GM21786 (cell line): ENCODE results near the gene IFIH1.

Experiments
- ATAC-seq: cut with Tn5 transposase; IDR thresholded peaks from one replicate; pipeline ENCODE4 v1.9.1; 2021; ENCODE audit not compliant: unreplicated experiment

Gene IFIH1

DNA sequence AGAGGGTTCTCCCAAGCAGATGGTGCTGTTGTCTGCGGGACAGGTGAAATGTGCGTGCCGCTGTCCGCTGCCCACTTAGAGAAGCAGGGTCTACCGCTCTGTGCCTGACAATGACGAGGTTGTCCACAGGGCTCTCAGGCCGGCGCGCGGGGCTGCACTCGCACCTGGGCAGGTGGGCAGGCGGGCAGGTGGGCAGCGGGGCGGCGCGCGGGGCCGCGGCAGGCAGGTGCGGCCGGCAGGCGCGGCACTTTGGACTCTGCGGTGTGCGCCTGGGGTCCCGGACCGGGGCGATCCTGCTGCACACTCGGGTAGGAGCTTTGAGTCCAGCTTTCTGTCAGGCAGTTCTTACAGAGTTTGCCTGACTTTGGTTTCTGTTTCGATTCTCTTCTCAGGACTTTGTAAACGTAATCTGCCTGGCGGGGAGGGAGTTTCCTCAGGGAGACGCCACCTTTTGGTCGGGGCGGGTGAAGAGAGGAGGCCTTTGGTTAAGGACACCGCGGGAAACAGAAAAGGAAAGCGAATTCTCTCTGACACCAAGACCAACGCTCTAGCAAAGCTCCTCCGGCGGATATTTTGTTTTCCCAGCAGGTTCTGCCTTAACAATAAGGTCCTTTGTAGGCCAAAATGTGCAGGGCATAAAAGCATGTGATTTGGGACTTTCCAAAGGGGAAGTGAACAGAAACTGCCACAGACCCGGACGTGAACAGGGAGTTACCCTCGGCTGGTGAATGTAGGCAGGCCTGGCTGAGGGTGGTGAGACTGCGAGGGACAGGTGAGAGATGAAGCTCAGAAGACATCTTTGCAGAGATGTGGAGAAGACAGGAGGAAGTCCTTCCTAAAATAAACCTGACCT, at the start of gene IFIH1:
IFIH1 (minus strand) TSS at position 357 of the 853 bp plus-strand sequence. CDS start 377 bp downstream, outside the sequence.
- ATAC-seq = peak; percentile 78

DNA sequence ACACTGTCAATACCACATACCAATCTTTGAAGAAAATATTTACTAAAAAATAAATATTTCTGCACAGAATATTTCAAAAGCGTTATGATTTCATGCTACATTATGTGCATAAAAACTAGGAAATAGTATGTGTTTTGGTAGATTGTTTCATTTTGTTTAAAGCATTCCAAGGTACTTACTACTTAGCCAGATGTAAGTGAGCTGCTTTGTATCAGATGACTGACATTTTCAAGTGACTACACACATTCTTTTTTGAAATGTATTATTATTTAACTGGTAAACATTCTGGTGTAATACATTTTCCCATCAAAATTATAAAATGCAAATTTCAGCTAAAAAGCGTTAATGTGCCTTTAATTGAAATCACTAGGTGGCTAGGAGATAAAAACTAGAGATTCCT, 46.9 kb upstream of the IFIH1 start:
- ATAC-seq = no peak

DNA sequence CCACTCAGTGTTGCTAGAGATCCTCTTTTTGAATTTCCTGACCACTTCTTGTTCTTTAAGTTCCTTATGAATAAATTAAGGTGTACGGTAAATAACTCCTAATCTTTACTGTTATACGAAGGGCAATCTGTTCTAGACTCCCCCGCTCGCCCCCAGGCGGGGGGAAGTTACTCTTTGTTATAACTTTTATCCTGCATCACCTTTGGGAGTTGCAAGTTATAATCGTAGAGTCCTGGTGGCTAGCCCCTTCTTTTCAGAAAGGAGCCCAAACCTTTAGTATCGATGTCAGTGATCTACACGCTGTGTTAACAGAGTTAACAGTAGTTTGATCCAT, 26.1 kb upstream of the IFIH1 start:
- no peak for ATAC-seq

DNA sequence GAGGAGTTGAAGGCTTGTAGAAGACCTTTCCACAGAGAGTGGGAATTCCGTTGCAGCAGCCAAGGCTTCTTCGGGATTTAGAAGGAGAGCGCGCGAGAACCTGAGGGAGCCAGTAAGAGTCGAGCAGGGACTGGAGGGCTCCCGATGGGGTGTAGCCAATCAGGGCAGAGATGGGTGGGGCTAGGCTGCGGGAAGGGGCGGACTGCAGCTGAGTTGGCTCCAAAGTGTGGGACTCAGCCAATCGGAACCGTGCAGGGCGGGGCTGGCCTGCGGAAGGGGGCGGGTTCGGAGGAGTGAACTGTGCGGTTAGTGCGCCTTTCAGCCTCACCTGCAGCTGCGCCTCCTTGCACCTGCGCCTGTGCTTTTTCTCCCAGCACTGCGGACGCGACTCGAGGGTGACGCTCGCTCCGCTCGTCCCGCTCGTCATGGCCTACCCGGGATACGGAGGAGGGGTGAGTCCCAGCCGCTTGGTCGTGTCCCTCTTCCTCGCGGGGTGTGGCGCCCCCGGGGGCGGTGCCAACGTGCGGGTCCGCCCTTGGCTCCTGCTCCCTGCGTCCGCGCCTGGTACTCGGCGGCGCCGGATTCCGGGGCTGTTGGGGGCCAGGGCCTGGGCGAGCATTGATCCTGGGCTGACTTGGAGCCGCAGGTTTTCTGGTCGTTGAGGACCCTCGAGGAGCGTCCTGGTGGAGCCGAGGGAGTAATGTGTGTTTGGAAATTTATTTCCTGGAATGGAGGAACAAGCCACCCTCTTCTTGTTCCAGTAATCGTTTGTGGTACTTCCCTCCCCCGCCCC, 25.5 kb upstream of the IFIH1 start, which contains the start of gene GCA:
GCA (plus strand) TSS at position 309 of the 793 bp plus-strand sequence; CDS start at position 426, 117 bp downstream.
- peak; percentile 98 for ATAC-seq

DNA sequence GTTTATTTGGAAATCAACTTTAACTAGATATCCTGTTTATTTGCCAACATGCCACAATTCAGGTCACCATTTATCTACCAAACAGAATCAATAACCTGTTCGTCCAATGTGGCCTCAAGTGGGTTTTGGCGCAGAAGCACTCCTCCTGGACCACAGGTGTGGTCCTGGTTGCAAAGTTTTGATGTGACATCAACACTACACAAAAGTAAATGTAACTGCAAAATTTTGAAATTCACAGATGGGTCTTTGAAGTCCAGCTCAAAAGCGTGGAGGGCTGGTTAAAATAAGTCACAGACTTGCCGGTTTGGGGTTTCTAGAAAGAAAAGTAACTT, 25.0 kb upstream of the IFIH1 start:
- ATAC-seq = no peak

DNA sequence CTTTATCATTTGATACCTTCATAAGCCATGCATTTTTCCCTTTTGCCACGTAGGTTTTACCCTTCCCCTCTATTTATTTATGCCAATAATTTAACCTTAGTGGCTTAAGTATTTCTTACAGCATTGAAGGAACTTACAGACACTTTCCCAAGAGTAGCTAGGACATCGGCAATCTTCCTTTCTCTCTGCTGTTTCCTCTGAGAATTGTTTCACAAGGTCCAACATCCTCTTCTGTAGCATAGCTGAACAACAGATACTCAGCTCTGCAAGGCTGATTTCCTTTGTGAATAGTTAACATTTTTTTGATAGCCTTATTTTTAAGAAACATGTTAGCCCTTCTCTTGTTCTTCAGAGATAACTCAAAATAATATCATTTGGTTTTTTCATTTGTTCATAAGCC, 24.4 kb upstream of the IFIH1 start:
- ATAC-seq = no peak

DNA sequence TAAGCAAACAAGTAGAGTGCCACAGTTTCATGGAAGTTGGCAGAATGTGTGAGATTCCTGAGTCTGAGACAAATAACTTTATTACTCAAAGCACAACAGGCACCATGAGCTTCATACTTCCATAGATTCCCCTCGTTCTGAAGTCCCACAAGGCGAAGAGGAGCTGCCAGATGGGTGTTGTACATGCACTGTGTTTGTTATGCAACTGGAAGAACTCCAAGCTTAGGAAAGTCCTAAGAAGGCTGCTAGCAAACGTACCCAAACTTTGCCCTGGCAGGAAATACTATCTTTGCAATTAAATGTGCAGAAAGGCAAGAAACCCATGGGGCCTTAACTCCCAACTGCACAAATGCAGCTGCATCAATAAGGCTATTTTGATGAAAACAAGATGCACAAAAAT, 23.8 kb upstream of the IFIH1 start:
- ATAC-seq = no peak

DNA sequence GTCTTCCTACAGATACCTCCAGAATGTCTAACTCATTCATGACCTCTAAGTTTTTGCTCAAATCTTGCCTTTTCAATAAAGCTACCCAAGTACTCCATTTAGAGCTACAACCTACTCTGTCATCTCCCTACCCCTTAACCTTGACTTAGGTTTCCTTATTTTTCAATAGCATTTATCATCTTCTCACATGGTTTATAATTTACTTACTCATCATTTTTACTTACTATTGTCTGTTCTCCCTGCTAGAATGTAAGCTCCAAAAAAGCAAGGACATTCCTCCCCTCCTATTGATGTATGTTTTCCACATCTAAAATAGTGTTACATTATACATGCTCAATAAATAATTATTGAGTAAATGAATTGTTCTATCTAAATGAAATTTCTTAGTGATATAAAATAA, 22.3 kb upstream of the IFIH1 start:
- no peak for ATAC-seq

DNA sequence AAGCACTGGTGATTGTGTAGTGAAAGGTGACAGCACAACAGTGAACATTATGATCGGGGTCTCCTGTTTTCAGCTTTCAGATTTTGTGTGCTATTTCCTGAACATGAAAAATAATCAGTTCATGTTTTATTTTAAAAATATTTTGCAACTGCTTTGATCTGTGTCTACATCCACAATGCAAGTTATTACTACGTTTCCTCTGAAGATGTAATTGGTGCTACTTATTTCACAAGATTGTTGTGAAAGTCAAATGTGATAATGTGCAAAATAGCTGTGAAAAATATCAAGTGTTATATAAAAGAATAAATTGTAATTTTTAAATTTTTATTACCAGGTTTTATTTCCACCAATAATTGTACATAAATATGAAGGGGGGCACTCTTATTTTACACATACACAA, 19.4 kb upstream of the IFIH1 start:
- no peak for ATAC-seq

DNA sequence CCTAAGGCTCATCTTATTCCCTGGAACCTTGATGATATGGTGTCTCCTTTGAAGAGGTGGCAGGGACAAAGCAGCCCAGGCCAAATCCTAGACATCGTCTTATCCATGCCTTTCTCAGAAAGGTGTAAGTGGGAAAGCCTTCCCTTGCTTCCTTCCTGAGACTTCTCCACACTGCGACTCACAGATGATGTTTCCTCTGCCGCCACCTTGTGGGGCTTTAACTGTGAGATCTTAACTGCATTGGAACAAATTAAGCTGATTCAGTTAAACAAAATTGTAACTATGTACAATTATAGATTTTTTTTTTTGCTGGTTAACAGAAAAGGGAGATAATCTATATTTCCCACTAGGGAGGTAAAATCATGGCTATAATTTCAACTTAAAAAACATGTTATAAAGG, 15.5 kb upstream of the IFIH1 start:
- ATAC-seq = peak; percentile 69

DNA sequence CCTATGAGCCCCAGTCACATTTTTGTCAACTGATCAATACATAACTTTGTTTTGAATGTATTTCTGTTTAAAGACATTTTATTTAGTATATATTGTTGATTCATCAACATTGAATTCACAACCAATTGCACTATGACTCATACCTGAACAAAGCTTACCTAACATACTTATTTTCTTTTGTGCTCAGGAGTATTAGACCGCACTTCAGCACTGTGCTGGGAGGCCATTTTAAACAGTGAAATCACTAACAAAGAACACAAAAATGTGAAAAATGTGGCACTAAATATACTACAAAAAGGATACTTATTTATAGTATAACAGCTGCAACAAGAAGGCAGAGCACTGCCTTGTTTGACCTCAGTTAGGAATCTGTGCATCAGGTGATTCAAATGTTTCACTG, 12.4 kb upstream of the IFIH1 start:
- ATAC-seq = no peak

DNA sequence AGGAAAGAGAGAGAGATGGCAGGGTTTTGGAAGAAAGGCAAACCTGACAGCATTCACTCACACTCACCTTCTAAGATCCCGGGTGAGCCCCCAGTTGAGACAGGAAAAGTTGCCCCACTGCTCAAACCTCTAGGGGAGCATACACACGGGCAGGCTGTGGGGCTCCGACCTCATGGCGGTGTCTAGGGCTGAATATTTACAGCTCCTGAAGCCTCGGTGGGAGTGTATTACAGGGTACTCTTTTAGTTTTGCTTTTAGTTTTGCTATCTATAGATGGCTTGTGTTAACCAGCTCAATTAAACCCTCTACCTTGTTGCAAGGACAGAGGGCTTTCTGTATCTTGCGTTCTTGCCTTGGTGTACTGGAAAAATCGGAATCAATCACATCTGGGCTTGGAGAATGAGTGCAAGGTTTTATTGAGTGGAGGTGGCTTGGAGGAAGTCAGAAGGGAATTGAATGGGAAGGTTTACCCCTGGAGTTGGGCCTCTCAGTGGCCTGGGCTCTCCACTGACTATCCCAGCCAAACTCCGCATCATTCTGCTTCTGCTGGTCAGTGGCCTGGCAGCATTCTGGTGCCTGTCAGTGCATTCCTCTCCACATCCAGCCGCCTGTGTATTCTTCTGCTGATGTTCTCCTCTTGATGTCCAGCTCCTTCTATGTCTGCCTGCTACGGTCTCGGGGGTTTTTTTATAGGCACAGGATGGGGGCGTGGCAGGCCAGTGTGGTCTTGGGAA, 10.1 kb upstream of the IFIH1 start:
- peak; percentile 89 for ATAC-seq

DNA sequence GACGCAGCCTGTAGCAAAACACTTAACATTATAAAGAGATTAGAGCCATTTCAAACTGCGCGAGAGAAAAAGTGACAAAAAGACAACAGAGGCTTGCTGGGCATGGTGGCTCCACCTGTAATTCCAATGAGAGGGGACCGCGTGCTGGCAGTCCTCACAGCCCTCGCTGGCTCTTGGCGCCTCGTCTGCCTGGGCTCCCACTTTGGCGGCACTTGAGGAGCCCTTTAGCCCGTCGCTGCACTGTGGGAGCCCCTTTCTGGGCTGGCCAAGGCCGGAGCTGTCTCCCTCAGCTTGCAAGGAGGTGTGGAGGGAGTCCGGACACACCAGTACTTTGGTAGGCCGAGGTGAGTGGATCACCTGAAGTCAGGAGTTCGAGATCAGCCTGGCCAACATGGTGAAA, 9.3 kb upstream of the IFIH1 start:
- ATAC-seq = no peak

DNA sequence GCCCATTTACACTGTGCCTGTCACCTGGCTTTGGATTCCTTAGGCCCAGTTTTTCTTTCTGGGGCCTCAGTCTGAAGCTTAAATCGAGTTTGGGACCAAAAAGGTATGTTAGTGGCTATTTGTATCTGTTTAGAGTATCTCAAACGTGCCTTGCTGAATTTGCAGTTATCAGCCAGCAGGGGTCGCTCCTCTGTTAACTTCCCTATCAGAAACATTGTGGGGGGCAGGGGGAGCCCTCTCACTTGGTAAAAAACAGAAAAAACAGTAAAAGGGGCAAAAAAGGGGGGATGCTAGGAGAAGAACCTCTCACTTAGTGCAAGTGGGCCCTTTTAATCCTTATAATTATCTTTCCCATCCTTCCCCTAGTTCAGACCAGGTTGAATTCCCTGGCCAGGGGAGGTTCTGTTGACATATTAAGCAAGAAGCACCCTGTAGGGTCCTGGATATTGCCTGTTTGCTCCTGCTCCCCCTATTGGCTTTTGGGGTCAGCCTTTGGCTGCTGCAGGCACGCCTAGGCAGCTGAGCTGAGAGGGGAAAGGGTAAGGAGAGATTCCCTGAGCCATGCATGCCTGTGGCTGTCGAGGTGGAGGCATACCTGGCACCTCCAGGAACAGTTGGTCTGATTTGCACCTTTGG, 8.8 kb upstream of the IFIH1 start:
- ATAC-seq = no peak

DNA sequence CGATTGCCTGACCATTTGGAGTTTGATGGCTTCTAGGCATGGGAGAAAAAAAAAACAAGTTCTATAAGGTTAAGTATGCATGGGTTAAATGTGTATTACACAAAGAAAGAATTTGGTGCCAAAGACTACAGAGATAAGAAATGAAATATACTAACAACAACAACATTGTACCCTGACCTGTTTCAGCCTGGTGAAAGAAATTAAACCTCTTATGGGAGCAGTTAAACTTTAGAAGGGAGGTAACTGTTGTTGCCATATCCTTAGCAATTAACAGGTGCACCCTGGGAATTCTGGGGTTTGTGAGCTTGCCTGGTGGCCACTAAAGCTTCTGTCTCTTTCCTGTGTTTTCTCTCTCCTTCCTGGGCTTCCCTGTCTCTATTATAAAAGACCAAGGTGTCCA, 6.5 kb upstream of the IFIH1 start:
- ATAC-seq = no peak

DNA sequence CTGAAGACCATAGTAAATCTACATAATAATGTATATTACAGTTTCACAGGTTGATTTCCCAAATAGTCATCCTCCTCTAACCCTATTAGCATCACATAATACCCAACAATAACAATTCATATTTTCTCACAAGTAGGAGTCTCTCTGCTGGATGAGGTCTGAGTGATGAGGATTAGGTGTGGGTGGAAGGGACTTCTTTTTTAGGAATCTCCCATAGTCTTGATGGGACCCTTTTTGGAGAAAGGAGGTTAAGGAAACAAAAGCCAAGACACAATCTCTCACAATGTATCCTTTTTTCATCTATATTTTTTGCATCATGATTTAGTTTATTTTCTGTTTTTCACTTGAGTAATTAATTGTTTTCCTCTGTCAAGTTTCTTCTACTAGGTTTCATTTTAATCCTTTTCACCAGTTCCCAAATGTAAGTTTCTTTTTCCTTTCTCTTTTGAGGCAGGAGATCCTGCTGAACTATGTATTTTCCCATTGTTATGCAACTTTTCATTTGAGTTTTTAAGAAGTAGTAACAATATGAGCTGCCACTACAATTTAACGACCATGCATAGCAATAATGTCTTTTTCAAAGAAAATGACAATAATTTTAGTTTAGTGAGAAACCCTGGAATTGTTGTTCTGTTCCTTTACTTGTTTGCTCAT, 2.5 kb upstream of the IFIH1 start:
- no peak for ATAC-seq

DNA sequence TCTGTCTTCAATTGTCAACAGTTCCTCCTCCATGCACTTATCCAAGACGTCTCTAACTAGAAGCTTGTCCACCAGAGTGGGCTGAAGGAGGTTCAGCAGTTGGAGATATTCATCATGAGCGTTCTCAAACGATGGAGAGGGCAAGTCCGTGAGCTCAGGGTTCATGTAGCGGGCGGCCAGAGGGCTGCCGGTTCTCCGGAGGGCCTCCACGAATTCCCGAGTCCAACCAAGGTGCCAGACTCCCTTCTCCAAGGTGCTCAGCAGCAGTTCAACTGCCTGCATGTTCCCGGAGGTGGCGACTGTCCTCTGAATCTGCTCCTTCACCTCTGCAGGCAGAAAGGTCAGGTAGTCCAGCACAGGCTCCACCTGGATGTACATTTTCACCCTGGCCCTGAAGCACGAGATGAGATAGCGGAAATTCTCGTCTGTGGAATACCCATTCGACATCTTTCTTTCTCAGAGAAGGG, 590 bp downstream of the IFIH1 start:
- ATAC-seq = peak; percentile 9

DNA sequence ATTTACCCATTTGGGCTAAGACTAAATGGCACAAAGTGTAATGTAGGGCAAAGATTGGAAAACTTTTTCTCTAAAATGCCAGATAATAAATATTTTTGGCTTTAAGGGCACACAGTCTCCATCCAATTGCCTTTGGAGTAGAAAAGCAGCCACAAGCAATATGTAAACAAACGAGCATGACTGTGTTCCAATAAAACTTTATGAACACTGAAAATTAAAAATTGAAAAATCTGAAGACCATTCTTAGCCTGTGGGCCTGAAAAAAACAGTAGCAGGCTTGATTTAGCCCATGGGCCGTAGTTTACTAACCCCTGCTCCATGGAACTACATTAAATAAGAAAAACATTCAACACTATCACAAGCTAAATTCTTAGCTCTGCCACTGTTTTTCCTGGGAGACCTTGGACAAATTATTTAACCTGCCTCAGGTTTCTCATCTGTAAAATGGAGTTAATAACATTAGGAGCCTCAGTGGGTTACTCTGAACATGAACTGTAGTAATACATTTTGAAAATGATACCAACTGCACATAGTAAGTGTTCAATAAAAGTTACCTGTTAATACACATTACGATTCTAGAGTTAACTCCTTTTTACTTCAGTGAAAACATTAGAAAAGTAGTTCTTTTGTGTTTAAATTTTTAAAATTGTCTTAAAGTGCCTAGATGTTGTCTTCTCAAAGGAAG, 1.3 kb downstream of the IFIH1 start:
- ATAC-seq = no peak

DNA sequence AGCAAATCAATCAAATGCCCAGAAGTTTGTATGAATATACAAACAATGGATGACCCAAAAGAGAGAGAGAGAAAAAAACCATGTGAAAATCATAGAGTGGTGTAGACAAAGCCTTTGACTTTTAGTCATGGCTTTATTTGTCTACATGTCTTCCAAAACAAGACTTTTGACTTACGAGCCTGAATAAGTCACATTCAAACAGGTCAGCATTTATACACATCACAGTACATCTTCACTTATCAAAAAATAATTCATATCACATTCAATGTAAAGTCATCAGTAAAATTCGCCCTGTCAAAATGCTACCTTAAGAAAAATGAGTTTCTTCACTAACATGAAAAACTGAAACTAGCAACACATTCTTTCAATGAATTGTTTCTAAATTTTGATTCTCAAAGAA, 1.9 kb downstream of the IFIH1 start:
- ATAC-seq = no peak

DNA sequence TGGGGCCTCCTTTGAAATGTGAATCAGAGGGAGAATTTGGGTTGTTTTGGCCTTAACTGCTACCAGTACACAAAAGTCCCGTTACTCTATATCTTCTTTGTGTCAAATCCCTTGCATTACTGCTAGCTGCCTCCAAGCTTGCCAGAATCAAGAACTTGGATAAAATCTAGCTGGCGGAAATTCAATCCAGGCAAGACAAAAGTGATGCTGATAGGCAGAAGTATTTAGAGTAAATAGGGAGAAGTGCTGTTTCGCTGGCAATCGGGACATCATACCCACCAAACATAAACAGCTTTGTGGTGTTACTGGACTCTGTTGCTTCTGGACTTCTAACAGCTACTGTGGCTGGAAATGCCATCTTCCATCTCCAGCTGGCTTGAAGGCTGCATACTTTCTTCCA, 2.5 kb downstream of the IFIH1 start:
- ATAC-seq = no peak
